ENCODE measurements around the gene KIF17. TPM values are rescaled to one million over a fixed set of nuclear protein-coding genes. Genes with fewer than 3 reads are reported as not detected.

Gene KIF17
- total RNA-seq (2022; extraction: Qiagen RNA extraction): 1.3 to 2.8 TPM (median 2.3 TPM) in 5 replicates

GRCh38 chr1:20717452-20718342, at the start of gene KIF17:
TSS of gene KIF17 (minus strand) at chr1:20718007. CDS start at chr1:20717706, 301 bp downstream.

DNA sequence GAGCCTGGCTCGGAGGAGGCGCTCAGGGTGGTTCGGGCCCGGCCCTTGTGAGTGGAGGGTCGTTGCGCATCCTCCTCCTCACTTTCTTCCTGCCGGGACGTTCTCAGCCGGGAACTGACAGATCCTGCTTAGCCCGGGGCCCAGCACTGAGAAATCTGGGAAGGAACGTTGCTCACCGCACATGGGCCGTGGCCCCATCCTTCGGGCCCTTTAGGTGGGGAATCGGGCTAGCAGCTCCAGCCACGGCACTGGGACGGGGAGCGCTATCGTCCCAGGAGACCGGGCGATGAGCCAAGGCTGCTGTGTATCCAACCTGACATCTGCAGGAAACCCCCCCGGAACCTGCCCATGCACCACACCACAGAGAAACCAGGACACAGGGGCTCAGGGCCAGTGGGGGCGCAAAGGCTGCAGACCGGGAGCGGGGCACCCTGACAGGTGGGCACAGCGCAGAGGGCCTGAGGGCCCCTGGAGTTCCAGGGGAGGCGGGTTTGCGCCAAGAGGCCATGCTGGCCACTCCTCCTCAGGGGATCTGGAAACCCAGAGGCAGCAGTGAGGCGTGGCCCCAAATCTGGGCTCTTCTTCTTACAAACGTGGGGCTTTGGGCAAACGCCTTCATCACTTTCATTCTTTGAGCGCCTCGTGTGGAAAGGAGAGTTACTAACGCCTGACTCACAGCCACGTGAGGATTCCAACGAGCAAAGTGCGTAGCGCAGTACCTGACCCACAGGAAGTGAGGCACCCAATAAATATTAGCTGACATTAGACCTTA, 15.0 kb upstream of the KIF17 start, which contains the start of gene SH2D5:
TSS of gene SH2D5 (minus strand) at position 116 of the 772 bp plus-strand sequence. CDS start 4,659 bp downstream, outside the sequence.

GRCh38 chr1:20661207-20662109, 56.3 kb downstream of the KIF17 start, which contains the start of gene DDOST:
TSS of gene DDOST (minus strand) at chr1:20661369. CDS start at chr1:20661350, 19 bp downstream.

GRCh38 chr1:20633190-20634064, 84.4 kb downstream of the KIF17 start, which contains the start of gene PINK1:
TSS of gene PINK1 (plus strand) at chr1:20633458. CDS start at chr1:20633549, 91 bp downstream.

Other genes starting within 250 kb of the KIF17 start
- 47.5 to 62.6 TPM (median 61.1 TPM) in 5 replicates for gene CAMK2N1, start 231.8 kb downstream of the KIF17 start, total RNA-seq (2022; extraction: Qiagen RNA extraction)
- gene MUL1, start 209.9 kb downstream of the KIF17 start, total RNA-seq (2022; extraction: Qiagen RNA extraction): 43.3 to 47.2 TPM (median 46.4 TPM) in 5 replicates
- gene FAM43B, start 165.4 kb downstream of the KIF17 start, total RNA-seq (2022; extraction: Qiagen RNA extraction): 3.3 to 4.8 TPM (median 4.2 TPM) in 5 replicates
- 31.6 to 40.9 TPM (median 33.4 TPM) in 5 replicates for gene CDA, start 128.9 kb downstream of the KIF17 start, total RNA-seq (2022; extraction: Qiagen RNA extraction)
- gene PINK1, start 84.5 kb downstream of the KIF17 start, total RNA-seq (2022; extraction: Qiagen RNA extraction): 28.3 to 36.8 TPM (median 30.5 TPM) in 5 replicates
- gene DDOST, start 56.6 kb downstream of the KIF17 start, total RNA-seq (2022; extraction: Qiagen RNA extraction): 196 to 212 TPM (median 208 TPM) in 5 replicates
- gene SH2D5, start 14.7 kb upstream of the KIF17 start, total RNA-seq (2022; extraction: Qiagen RNA extraction): 12.1 to 17.9 TPM (median 15.3 TPM) in 5 replicates
- 100 to 166 TPM (median 118 TPM) in 5 replicates for gene HP1BP3, start 69.3 kb upstream of the KIF17 start, total RNA-seq (2022; extraction: Qiagen RNA extraction)